HUES48 (cell line): ENCODE data around the gene ZSCAN21.

Source experiments
- H3K27ac ChIP-seq: one replicate; pipeline ENCODE4 v1.7.0; 2013; ENCODE audit warnings: low read depth, low read length, inconsistent platforms
- H3K27me3 ChIP-seq: 2 replicates; pipeline ENCODE4 v1.6.1; 2013; ENCODE audit warnings: mild to moderate bottlenecking, low read length; ENCODE audit not compliant: control insufficient read depth, insufficient read depth
- H3K36me3 ChIP-seq: 2 replicates; pipeline ENCODE4 v1.6.1; 2013; ENCODE audit warnings: low read length; ENCODE audit not compliant: control insufficient read depth, insufficient read depth
- H3K4me1 ChIP-seq: 2 replicates; pipeline ENCODE4 v1.6.1; 2013; ENCODE audit warnings: mild to moderate bottlenecking, low read length; ENCODE audit not compliant: control insufficient read depth, insufficient read depth
- H3K4me3 ChIP-seq: 2 replicates; pipeline ENCODE4 v1.5.1; 2013; ENCODE audit warnings: mild to moderate bottlenecking, low read depth, low read length
- H3K9ac ChIP-seq: 2 replicates; pipeline ENCODE4 v1.6.1; 2013; ENCODE audit warnings: mild to moderate bottlenecking, low read depth, low read length, moderate library complexity
- H3K9me3 ChIP-seq: 2 replicates; pipeline ENCODE4 v1.6.1; 2013; ENCODE audit warnings: low read length; ENCODE audit not compliant: control insufficient read depth, insufficient read depth

The ZSCAN21 gene

DNA sequence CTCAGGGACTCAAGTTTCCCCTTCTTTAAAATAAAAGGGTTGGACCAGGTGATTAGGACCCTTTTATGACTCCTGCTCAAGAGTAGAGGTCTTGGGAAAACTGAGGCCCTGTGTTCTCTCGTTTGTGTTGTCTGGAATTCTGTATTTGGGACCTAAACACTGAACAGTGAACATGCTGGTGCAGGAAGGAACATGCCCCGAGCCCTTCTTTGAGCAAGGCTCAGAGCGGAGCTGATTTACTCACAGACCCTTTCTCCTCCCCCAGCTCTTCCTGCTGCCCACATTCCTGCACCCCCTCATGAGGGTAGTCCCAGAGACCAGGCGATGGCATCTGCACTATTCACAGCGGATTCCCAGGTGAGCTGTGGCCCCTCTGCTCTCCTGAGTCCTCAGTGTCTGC lies 20.0 kb upstream of the ZSCAN21 start:
- Histone ChIP-seq H3K27me3 (no peaks in the 10 kb centered on the region), H3K4me1 (no peaks in the 10 kb centered on the region), H3K4me3 (no peak overlapping the region), H3K27ac (no peak overlapping the region), H3K36me3 (peaks cover 69% of the 10 kb centered on the region), H3K9ac (no peak overlapping the region), H3K9me3 (no peaks in the 10 kb centered on the region)

DNA sequence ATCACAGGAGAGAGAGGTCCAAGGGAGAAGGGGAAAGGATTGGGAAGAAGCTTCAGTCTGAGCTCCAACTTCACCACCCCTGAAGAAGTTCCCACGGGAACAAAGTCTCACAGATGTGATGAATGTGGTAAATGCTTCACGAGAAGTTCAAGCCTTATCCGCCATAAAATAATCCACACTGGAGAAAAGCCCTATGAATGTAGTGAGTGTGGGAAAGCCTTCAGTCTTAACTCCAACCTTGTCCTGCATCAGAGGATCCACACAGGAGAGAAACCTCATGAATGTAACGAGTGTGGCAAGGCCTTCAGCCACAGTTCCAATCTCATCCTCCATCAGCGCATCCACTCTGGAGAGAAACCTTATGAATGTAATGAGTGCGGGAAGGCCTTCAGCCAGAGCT lies 16.0 kb upstream of the ZSCAN21 start:
- no peaks in the 10 kb centered on the region for H3K9me3 ChIP-seq
- H3K9ac ChIP-seq = no peak overlapping the region
- H3K4me1 ChIP-seq = no peaks in the 10 kb centered on the region
- H3K36me3 ChIP-seq = peaks cover 68% of the 10 kb centered on the region
- H3K4me3 ChIP-seq = no peak overlapping the region
- no peaks in the 10 kb centered on the region for H3K27me3 ChIP-seq
- H3K27ac ChIP-seq = no peak overlapping the region

DNA sequence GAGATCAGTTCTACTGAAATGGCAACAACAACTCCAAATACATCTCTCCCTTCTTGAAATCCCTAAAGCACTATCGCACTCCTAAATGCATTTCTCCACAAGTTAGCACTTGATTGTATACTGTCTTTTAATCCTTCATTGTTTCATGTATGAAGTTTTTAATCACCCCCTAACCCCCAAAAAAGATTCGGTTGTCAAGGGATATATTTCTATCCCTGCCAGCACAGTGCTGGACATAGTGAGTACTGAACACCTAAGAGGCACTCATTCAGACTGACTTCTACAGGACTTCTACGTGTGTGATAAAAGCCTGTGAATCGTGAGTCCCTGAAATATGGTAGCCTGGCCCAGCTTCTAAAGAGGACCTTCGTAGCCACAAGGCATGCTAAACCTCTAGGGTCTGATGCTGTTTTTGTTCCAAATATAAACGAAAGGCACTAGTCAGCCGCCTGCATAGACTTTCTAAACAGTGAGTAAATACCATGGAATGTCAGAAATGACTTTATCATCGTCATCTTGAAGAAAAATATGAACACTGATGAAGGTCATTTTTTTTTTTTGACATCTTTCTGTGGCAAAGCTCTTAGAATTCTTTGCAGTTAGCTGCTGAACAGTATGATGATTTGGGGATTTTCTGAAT lies 14.6 kb upstream of the ZSCAN21 start:
- H3K4me3 ChIP-seq = no peak overlapping the region
- H3K9me3 ChIP-seq = no peaks in the 10 kb centered on the region
- H3K27me3 ChIP-seq = no peaks in the 10 kb centered on the region
- H3K4me1 ChIP-seq = peaks cover under 1% of the 10 kb centered on the region; the same call in 1 of the 2 replicates
- H3K36me3 ChIP-seq = peaks cover 68% of the 10 kb centered on the region
- H3K27ac ChIP-seq = no peak overlapping the region
- no peak overlapping the region for H3K9ac ChIP-seq

DNA sequence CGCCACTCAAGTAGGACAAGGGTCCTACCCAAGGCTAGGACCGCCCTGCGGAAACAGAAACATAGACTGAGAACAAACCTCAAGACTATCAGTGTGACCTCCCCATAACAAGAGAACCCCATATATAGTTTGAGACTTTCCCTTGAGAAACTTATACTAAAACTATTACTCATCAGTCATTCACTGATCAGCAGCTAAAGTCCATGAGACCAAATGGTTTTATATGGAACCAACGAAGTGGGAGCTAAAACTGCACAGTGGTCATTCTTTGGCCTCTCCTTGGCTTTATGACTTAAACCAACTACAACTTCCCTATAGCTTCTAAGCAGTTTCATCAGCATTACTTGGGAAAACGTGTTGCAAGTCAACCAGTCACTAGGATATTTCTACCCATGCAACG lies 13.7 kb upstream of the ZSCAN21 start:
- Histone ChIP-seq H3K9ac (no peak overlapping the region), H3K4me1 (peaks cover 6% of the 10 kb centered on the region), H3K4me3 (no peak overlapping the region), H3K27me3 (no peaks in the 10 kb centered on the region), H3K9me3 (no peaks in the 10 kb centered on the region), H3K36me3 (peaks cover 59% of the 10 kb centered on the region), H3K27ac (no peak overlapping the region)

DNA sequence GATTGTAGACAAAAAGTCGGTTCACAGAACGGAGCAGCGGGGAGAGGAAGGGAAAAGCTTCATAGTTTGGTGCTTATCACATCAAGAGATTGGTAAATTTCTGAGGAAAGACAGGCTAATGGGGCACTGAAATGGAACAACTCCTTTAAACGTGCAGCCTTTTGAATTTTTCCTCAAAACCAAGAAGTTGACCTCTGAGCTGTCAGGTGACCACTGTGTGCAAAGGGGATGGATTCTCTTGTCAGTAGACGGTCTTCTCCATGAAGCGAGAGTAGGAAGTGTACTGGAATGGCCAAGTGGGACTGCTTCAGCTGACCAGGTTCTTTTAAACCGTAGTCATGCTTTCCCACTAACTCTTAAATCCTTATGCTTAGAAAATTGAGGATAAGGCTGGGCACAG lies 11.2 kb upstream of the ZSCAN21 start:
- Histone ChIP-seq H3K4me1 (peaks cover 6% of the 10 kb centered on the region), H3K36me3 (peaks cover 39% of the 10 kb centered on the region)

DNA sequence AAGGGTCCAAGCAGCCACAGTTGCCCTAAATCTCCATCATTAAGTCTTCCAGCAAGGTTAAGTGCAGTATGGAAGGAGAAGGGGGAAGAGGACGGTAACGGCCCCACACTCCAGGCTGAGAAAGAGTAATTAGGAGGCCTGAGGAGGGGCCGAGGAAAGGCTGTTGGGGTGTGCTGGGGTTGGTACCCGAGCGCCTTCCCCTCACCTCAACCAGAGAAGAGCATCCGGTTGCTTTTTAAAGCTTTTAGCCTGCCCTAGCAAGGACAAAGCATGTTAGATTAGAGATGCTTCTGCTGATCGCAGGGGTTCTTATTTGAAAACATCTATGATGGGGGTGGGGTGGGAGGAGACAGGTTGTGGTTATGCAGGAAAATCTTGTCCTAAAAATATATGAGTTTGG lies 9.0 kb upstream of the ZSCAN21 start:
- no peak overlapping the region for H3K9ac ChIP-seq
- H3K9me3 ChIP-seq = peaks cover 4% of the 10 kb centered on the region
- peak overlapping the region; percentile 69 for H3K27ac ChIP-seq

More for the DNA sequence above, 11.2 kb upstream of the ZSCAN21 start:
- Histone ChIP-seq H3K27ac (no peak overlapping the region), H3K27me3 (no peaks in the 10 kb centered on the region), H3K4me3 (no peak overlapping the region), H3K9ac (no peak overlapping the region), H3K9me3 (peaks cover 4% of the 10 kb centered on the region)

DNA sequence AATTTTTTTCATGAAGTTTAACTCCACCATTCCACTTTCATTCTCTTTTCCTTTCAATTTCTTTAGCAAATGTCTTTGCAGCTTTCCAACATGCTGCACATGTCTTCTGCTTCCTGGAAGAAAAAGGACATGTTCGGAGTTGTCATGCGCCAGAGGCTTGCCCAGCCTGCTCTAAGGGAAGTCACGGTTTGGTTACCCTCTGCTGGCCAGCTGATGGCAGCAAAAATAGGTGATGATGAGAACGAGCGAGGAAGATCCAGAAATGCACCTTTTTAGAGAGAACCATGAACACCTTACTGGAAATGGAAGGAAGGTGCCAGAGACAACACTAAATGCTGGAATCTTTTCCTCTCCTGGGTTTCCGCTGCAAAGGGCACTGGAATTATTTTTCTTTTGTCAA lies 4.9 kb upstream of the ZSCAN21 start:
- no peak overlapping the region for H3K4me3 ChIP-seq
- no peak overlapping the region for H3K9ac ChIP-seq
- H3K36me3 ChIP-seq = no peaks in the 10 kb centered on the region
- peaks cover 4% of the 10 kb centered on the region for H3K9me3 ChIP-seq
- no peak overlapping the region for H3K27ac ChIP-seq
- H3K4me1 ChIP-seq = peaks cover 6% of the 10 kb centered on the region
- H3K27me3 ChIP-seq = no peaks in the 10 kb centered on the region

More for the DNA sequence above, 9.0 kb upstream of the ZSCAN21 start:
- Histone ChIP-seq H3K27me3 (no peaks in the 10 kb centered on the region), H3K4me3 (0 out of 2 replicates have a peak overlapping the region, but pooled peaks have one; percentile 12), H3K4me1 (peaks cover 6% of the 10 kb centered on the region), H3K36me3 (peaks cover 16% of the 10 kb centered on the region)

DNA sequence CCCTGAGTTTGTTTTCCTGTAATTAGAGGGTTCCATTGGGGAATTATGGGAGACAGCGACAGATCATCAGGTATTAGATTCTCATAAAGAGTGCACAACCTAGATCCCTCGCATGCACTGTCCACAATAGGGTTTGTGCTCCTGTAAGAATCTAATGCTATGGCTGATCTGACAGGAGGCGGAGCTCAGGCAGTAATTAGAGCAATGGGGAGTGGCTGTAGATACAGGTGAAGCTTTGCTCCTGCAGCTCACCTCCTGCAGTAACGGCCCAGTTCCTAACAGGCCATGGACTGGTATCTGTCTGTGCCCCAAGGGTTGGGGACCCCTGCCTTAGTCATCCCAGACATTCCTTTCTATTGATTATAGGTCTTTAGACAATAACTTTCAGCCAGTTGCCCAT lies 894 bp upstream of the ZSCAN21 start:
- Histone ChIP-seq H3K27ac (no peak overlapping the region), H3K4me1 (no peaks in the 10 kb centered on the region), H3K27me3 (no peaks in the 10 kb centered on the region), H3K4me3 (no peak overlapping the region), H3K36me3 (peaks cover 15% of the 10 kb centered on the region), H3K9ac (no peak overlapping the region), H3K9me3 (no peaks in the 10 kb centered on the region)

DNA sequence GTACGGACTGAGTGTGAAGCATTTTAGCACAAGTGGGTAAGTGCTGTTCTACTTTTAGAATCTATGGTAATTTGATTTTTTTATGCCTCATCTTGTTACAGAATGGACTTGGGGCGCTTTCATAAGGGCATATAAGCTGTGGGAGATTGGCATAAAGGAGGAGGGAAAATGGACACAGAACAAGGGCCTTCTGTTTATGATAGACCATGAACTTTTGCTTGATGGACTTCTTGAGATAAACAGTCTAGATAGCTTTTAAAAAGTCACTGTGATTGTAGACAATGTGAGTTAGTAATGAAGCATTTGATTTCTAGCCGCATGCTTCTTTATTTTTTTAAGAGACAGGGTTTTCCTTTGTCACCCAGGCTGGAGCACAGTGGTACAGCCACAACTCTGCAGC lies 2.0 kb downstream of the ZSCAN21 start:
- H3K9ac ChIP-seq = no peak overlapping the region
- H3K27ac ChIP-seq = no peak overlapping the region
- H3K36me3 ChIP-seq = peaks cover 19% of the 10 kb centered on the region
- H3K27me3 ChIP-seq = no peaks in the 10 kb centered on the region
- no peaks in the 10 kb centered on the region for H3K9me3 ChIP-seq
- no peaks in the 10 kb centered on the region for H3K4me1 ChIP-seq
- H3K4me3 ChIP-seq = no peak overlapping the region

DNA sequence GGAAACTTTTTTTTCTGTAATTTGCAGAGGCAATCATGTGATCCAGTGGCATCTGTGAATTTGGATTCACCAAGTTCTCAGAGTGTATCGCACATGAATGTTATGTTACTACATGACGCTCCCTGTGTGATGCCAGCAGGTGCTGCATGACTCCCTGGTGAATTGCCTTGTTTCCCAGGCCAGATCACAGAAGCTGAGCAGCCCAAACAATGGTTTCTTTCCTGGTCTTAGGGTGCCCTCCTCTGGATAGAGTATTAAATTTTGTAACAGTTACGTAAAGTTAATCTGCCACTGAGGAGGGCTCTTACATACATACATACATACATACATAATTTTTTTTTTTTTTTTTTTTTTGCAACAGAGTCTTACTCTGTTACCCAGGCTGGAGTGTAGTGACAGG lies 3.6 kb downstream of the ZSCAN21 start:
- H3K36me3 ChIP-seq = peaks cover 35% of the 10 kb centered on the region
- H3K9ac ChIP-seq = no peak overlapping the region
- H3K4me1 ChIP-seq = no peaks in the 10 kb centered on the region
- no peak overlapping the region for H3K4me3 ChIP-seq
- H3K27me3 ChIP-seq = no peaks in the 10 kb centered on the region
- H3K27ac ChIP-seq = no peak overlapping the region
- H3K9me3 ChIP-seq = no peaks in the 10 kb centered on the region

DNA sequence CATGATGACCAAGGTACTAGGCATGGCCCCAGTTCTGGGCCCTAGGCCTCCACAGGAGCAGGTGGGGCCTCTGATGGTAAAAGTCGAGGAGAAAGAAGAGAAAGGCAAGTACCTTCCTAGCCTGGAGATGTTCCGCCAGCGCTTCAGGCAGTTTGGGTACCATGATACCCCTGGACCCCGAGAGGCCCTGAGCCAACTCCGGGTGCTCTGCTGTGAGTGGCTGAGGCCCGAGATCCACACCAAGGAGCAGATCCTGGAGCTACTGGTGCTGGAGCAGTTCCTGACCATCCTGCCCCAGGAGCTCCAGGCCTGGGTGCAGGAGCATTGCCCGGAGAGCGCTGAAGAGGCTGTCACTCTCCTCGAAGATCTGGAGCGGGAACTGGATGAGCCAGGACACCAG lies 7.4 kb downstream of the ZSCAN21 start:
- H3K36me3 ChIP-seq = peaks cover 61% of the 10 kb centered on the region
- no peak overlapping the region for H3K27ac ChIP-seq
- no peak overlapping the region for H3K9ac ChIP-seq
- H3K4me1 ChIP-seq = no peaks in the 10 kb centered on the region
- H3K9me3 ChIP-seq = no peaks in the 10 kb centered on the region
- no peaks in the 10 kb centered on the region for H3K27me3 ChIP-seq
- no peak overlapping the region for H3K4me3 ChIP-seq
